Measurements from ENCODE around the gene IZUMO1. TPM values are rescaled to one million over a fixed set of nuclear protein-coding genes. Genes with fewer than 3 reads are reported as not detected.

IZUMO1 gene
- total and polyA plus RNA-seq, 2 of the 13 experiments (the other 11 are each of a cell fraction or from before 2014, with no cell fraction given), result 0.07 to 0.22 TPM

DNA sequence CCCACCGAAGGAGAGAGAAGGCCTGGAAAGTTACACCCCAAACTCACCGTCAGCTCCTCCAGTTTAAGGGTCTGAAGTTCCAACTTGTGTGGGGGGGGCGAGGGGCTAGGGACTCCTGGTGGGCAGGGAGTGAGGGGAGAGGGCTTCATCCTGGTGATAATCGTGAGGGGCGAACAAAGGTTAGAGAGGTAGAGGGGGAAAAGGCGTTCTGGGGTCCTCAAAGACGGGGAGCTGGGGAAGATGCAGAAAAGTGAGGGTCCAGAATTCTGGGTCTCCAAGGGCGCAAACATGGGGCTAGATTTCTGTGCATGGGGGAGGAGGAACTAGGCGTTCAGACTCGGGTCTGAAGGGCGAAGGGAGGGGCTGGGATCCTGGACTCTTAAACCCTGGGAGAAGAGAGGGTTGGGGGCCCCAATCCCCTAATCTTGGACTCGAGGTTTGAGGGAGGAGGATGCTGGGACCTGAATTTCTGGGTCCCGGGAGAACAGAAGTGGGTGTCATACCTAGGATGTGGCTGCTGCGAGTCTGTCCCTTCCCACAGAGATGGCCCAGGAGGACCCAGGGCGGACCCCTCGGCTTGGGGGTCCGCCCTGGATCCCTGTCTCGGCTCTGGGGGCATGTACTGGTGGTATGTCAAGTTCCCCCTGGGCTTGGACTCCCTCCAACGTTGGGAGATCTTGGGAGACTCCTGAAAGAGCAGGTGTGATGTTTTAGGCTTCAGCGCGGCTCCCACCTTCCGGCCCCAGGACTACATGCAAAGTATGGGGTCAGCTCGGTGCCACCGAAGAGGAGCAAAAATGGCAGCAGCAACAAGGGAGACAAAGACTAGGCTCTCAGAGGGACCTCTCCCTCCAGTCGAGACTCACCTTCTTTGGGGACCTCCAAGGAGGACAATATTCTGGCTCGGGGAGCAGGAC, 31.7 kb downstream of the IZUMO1 start (continued):
- TF ChIP-seq, protein P1, sequence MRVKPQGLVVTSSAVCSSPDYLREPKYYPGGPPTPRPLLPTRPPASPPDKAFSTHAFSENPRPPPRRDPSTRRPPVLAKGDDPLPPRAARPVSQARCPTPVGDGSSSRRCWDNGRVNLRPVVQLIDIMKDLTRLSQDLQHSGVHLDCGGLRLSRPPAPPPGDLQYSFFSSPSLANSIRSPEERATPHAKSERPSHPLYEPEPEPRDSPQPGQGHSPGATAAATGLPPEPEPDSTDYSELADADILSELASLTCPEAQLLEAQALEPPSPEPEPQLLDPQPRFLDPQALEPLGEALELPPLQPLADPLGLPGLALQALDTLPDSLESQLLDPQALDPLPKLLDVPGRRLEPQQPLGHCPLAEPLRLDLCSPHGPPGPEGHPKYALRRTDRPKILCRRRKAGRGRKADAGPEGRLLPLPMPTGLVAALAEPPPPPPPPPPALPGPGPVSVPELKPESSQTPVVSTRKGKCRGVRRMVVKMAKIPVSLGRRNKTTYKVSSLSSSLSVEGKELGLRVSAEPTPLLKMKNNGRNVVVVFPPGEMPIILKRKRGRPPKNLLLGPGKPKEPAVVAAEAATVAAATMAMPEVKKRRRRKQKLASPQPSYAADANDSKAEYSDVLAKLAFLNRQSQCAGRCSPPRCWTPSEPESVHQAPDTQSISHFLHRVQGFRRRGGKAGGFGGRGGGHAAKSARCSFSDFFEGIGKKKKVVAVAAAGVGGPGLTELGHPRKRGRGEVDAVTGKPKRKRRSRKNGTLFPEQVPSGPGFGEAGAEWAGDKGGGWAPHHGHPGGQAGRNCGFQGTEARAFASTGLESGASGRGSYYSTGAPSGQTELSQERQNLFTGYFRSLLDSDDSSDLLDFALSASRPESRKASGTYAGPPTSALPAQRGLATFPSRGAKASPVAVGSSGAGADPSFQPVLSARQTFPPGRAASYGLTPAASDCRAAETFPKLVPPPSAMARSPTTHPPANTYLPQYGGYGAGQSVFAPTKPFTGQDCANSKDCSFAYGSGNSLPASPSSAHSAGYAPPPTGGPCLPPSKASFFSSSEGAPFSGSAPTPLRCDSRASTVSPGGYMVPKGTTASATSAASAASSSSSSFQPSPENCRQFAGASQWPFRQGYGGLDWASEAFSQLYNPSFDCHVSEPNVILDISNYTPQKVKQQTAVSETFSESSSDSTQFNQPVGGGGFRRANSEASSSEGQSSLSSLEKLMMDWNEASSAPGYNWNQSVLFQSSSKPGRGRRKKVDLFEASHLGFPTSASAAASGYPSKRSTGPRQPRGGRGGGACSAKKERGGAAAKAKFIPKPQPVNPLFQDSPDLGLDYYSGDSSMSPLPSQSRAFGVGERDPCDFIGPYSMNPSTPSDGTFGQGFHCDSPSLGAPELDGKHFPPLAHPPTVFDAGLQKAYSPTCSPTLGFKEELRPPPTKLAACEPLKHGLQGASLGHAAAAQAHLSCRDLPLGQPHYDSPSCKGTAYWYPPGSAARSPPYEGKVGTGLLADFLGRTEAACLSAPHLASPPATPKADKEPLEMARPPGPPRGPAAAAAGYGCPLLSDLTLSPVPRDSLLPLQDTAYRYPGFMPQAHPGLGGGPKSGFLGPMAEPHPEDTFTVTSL (CRISPR knock-in tag; IDR thresholded peaks at IDR 0.05; ENCODE audit: borderline replicate concordance), result peak; percentile 41; the same call in 1 of the 2 replicates
- TF ChIP-seq, protein P2, sequence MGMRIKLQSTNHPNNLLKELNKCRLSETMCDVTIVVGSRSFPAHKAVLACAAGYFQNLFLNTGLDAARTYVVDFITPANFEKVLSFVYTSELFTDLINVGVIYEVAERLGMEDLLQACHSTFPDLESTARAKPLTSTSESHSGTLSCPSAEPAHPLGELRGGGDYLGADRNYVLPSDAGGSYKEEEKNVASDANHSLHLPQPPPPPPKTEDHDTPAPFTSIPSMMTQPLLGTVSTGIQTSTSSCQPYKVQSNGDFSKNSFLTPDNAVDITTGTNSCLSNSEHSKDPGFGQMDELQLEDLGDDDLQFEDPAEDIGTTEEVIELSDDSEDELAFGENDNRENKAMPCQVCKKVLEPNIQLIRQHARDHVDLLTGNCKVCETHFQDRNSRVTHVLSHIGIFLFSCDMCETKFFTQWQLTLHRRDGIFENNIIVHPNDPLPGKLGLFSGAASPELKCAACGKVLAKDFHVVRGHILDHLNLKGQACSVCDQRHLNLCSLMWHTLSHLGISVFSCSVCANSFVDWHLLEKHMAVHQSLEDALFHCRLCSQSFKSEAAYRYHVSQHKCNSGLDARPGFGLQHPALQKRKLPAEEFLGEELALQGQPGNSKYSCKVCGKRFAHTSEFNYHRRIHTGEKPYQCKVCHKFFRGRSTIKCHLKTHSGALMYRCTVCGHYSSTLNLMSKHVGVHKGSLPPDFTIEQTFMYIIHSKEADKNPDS (CRISPR knock-in tag; IDR thresholded peaks at IDR 0.05), result 0 out of 2 replicates have a peak, but pooled peaks have one; percentile 27
- TF ChIP-seq PHF21A (CRISPR knock-in tag; IDR thresholded peaks at IDR 0.05), result 0 out of 2 replicates have a peak, but pooled peaks have one; percentile 0
- TF ChIP-seq POGZ (CRISPR knock-in tag; IDR thresholded peaks at IDR 0.05), result no peak
- TF ChIP-seq, protein P3, sequence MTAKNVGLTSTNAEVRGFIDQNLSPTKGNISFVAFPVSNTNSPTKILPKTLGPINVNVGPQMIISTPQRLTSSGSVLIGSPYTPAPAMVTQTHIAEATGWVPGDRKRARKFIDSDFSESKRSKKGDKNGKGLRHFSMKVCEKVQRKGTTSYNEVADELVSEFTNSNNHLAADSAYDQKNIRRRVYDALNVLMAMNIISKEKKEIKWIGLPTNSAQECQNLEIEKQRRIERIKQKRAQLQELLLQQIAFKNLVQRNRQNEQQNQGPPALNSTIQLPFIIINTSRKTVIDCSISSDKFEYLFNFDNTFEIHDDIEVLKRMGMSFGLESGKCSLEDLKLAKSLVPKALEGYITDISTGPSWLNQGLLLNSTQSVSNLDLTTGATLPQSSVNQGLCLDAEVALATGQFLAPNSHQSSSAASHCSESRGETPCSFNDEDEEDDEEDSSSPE (CRISPR knock-in tag; IDR thresholded peaks at IDR 0.05), result no peak
- 0 out of 2 replicates have a peak, but pooled peaks have one; percentile 48 for TF ChIP-seq ZZZ3 (CRISPR knock-in tag; IDR thresholded peaks at IDR 0.05; ENCODE audit: borderline replicate concordance)
- peak in 1 of 2 experiments; percentile 5; a peak in 1 of 4 replicates for TF ChIP-seq EP300 (IDR thresholded peaks at IDR 0.05; ENCODE audit: low read depth in 2 of 2, low read length in 2 of 2)
- TF ChIP-seq EP300 (CRISPR knock-in tag; IDR thresholded peaks at IDR 0.05; ENCODE audit: borderline replicate concordance), result no peak
- TF ChIP-seq, protein P4, sequence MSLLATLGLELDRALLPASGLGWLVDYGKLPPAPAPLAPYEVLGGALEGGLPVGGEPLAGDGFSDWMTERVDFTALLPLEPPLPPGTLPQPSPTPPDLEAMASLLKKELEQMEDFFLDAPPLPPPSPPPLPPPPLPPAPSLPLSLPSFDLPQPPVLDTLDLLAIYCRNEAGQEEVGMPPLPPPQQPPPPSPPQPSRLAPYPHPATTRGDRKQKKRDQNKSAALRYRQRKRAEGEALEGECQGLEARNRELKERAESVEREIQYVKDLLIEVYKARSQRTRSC (CRISPR knock-in tag; IDR thresholded peaks at IDR 0.05; ENCODE audit: low read depth), result no peak
- no peak for TF ChIP-seq ZNF335 (CRISPR knock-in tag; IDR thresholded peaks at IDR 0.05)
- peak; percentile 25 for TF ChIP-seq ASH2L (IDR thresholded peaks at IDR 0.05; ENCODE audit: insufficient read length, low read depth, low read length)
- TF ChIP-seq ZNF572 (CRISPR knock-in tag; IDR thresholded peaks at IDR 0.05), result peak; percentile 93
- peak; percentile 50 for TF ChIP-seq PHF5A (CRISPR knock-in tag; IDR thresholded peaks at IDR 0.05; ENCODE audit: low read depth, unreplicated experiment)
- 0 out of 4 replicates have a peak, but pooled peaks of 1 of the 2 experiments have one; percentile 18 for TF ChIP-seq KLF16 (CRISPR knock-in tag; IDR thresholded peaks at IDR 0.05)
- 0 out of 2 replicates have a peak, but pooled peaks have one; percentile 52 for TF ChIP-seq ZNF83 (CRISPR knock-in tag; IDR thresholded peaks at IDR 0.05; ENCODE audit: borderline replicate concordance)
- peak; percentile 52; the same call in 1 of the 2 replicates for TF ChIP-seq SP4 (CRISPR knock-in tag; IDR thresholded peaks at IDR 0.05)
- no peak for TF ChIP-seq IRF2 (CRISPR knock-in tag; IDR thresholded peaks at IDR 0.05)
- peak; percentile 92 for TF ChIP-seq ZNF850 (CRISPR knock-in tag; conservative IDR thresholded peaks at IDR 0.05)

All from HepG2 (cell line).